AG09319 (cell line): ENCODE data around the gene ENKD1.

Experiments used
- DNase-seq: peaks from one replicate; pipeline ENCODE4 v3.0.0-alpha.2; 2010; ENCODE audit warnings: low read depth; ENCODE audit errors: extremely low read depth
- TF ChIP-seq, protein P1 (sequence below): IDR thresholded peaks from 2 replicates; pipeline ENCODE4 v1.5.1; 2011; ENCODE audit warnings: low read depth, mild to moderate bottlenecking, inconsistent platforms, low read length, moderate library complexity

Gene ENKD1

DNA sequence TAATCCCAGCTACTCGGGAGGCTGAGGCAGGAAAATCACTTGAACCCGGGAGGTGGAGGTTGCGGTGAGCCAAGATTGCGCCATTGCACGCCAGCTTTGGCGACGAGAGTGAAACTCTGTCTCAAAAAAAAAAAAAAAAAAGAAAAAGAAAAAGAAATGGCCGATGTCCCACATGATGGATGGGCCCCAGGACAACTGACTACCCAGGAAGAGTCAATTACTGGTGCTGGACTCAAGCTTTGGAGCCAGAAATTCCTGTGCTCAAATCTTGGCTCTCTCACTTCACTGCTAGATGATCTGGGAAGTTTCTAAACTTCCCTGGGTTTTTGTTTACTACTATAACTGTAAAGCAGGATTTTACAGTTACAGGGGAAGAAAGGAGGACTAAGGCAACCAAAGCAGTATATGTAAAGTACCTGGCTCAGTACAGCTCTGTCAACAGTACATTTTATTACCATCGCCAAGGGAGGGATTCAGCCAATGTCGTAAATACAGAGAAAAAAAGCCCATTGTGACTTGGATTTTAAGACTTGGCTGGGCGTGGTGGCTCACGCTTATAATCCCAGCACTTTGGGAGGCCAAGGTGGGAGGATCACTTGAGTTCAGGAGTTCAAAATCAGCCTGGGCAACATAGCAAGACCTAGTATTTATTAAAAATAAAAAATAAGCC lies 11.9 kb upstream of the ENKD1 start:
- TF ChIP-seq, protein P1, sequence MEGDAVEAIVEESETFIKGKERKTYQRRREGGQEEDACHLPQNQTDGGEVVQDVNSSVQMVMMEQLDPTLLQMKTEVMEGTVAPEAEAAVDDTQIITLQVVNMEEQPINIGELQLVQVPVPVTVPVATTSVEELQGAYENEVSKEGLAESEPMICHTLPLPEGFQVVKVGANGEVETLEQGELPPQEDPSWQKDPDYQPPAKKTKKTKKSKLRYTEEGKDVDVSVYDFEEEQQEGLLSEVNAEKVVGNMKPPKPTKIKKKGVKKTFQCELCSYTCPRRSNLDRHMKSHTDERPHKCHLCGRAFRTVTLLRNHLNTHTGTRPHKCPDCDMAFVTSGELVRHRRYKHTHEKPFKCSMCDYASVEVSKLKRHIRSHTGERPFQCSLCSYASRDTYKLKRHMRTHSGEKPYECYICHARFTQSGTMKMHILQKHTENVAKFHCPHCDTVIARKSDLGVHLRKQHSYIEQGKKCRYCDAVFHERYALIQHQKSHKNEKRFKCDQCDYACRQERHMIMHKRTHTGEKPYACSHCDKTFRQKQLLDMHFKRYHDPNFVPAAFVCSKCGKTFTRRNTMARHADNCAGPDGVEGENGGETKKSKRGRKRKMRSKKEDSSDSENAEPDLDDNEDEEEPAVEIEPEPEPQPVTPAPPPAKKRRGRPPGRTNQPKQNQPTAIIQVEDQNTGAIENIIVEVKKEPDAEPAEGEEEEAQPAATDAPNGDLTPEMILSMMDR = no peak

DNA sequence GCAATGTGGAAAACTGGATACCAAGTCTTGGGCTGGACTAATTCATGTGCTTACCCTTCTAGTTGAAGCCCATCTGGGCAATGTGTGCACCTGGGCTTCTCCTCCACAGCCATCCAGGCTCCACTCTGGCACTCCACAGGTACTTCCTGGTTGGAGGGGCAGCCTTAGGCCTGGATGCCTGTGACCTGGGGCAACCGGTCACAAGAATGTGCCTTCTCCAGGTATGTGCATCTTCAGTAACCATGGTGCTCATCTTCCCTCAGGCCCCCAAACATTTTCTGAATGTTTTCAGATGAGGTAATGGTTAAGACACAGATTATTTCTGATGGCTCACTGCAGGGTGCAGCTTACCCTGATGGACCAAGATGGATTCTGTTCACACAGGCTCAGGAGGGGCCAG lies 11.2 kb upstream of the ENKD1 start:
- TF ChIP-seq, protein P1 = no peak
- DNase-seq = no peak

More for the DNA sequence above, 11.9 kb upstream of the ENKD1 start:
- DNase-seq = no peak

- TF ChIP-seq, protein P1 = no peak
- no peak for DNase-seq
Observed at GRCh38 chr16:67676939-67677338, 10.4 kb upstream of the ENKD1 start.

DNA sequence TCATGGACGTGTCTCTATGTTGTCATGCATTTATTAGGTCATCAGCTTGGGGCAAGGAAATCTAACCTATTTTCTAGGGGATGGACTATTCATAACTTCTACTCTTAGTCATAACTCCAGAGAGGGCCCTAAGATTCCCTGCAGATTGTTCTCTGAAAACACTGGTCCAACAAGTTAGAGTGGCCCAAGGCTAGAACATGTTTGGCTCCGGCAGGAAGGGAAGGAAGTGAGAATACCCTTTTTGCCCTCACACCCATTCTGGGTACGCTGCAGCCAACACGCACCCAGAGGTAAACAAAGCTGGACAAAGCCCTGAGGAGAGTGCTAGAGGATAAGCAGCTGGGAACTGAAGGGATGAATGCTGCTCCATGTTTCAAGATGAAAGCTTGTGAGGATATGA lies 10.0 kb upstream of the ENKD1 start:
- TF ChIP-seq, protein P1 = no peak

GRCh38 chr16:67675999-67676398 lies 9.4 kb upstream of the ENKD1 start:
- no peak for DNase-seq
- TF ChIP-seq, protein P1 = no peak

More for the DNA sequence above, 10.0 kb upstream of the ENKD1 start:
- DNase-seq = no peak

DNA sequence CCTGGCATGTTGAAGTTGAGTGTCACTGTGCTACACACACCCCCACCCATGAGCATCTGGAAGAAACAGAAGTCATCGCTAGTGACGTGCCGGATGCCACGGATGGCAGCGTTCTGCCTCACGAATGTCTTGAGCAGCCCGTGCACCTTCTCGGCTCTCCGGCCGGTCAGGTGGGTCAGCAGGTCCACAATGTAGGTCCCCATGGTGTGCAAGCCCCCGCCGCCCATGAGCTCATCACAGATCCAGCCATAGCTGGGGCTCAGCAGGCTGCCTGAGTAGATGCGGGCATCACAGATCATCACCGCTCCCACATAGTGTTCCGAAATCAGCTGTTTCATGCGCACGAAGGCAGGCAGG lies 9.0 kb upstream of the ENKD1 start:
- DNase-seq = no peak
- TF ChIP-seq, protein P1 = no peak

DNA sequence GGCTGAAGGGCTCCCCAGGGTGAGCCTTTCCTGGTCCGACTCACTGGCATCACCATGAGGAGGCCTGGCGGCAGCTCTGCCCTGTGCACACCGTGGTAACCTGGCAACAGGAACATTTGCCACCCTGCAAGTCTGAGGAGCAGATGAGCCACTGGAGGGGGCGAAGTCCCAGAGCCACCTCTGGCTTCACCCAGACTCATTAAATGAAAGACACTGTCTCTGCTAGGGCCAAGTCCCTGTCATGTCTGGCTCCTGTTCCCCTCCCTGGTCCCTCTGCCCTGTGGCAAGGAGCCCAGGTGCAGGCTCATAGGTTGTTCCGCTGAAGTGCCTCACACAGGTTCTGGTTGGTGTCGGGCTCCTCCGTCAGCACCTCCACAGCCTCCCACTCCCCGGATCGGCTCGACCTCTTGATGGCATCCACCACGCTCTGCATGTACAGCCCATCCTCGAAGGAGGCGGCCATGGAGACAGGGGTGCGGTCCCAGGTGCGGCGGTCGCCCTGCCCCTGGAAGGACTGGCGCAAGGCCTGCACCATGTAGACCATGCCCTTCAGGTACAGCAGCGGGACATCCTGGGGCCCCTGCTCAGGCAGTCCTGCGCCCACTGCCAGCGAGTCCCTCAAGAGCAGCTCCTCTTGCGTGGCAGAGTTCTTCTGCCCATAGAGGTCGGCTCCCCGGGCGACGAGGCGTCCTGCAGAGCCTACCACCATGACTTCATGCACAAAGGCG lies 8.5 kb upstream of the ENKD1 start:
- no peak for DNase-seq
- TF ChIP-seq, protein P1 = no peak
